Ovary (tissue), 9 donors: ENCODE results near the gene RNF19B. TPM values are rescaled to one million over a fixed set of nuclear protein-coding genes. Genes with fewer than 3 reads are reported as not detected.

ENCODE experiments used
- DNase-seq, 5 donors: peaks; one replicate each; pipeline ENCODE4 v3.0.0-alpha.2; 2019 to 2020
- H3K27ac ChIP-seq, 2 donors: fragments of 200-600 bp; one replicate each; pipeline versions ENCODE4 v1.5.1 to v1.8.0; 2019 to 2022
- H3K27me3 ChIP-seq: fragments of 200-600 bp; one replicate; pipeline ENCODE4 v1.8.0; 2022
- H3K36me3 ChIP-seq: fragments of 200-600 bp; sonication (generic); one replicate; pipeline ENCODE4 v1.5.1; 2019
- H3K4me1 ChIP-seq: one replicate; pipeline ENCODE4 v1.8.1; 2013; ENCODE audit warnings: mild to moderate bottlenecking, moderate library complexity; ENCODE audit not compliant: insufficient read depth
- H3K4me3 ChIP-seq: fragments of 200-600 bp; sonication (generic); one replicate; pipeline ENCODE4 v1.5.1; 2017
- H3K9me3 ChIP-seq, 2 donors: fragments of 200-600 bp in 1 of 2; sonication (generic) in 1 of 2; one replicate each; pipeline versions ENCODE4 v1.5.1 to v1.8.1; 2013 to 2019; ENCODE audit warnings: mild to moderate bottlenecking in 1 of 2, moderate library complexity in 1 of 2
- EP300 ChIP-seq: sonication (generic); formaldehyde crosslinking; IDR thresholded peaks from one replicate; pipeline ENCODE4 v1.6.1; 2017; ENCODE audit warnings: antibody characterized with exemption
- POLR2A ChIP-seq: fragments of 450-650 bp; IDR thresholded peaks from one replicate; pipeline ENCODE4 v1.6.1; 2017; ENCODE audit warnings: antibody characterized with exemption, mild to moderate bottlenecking, moderate library complexity
- WGBS, 3 donors: extraction: QIAGEN DNeasy Blood & Tissue Kit in 1 of 3; methylation state at CpG; one replicate each; pipeline versions ENCODE4 v1.1.5 to v1.1.7; 2013 to 2017; 5-methylcytosine and 5-hydroxymethylcytosine counted together
- intact Hi-C, 4 donors: fragments of 100-400 bp; cut with DNase I; formaldehyde crosslinking; loops; one replicate each; pipeline versions ENCODE4 v1.11.0 to v1.15.1; 2022 to 2023
- polyA plus RNA-seq, 2 donors: library from polyadenylated mRNA; stranded (reverse); fragments of 200-250 nt in 1 of 2; fragments of 350-450 nt in 1 of 2; fragmentation: Illumina TruSeq in 1 of 2; extraction: RNeasy Lipid Tissue Mini Kit (QIAGEN cat#74804) in 1 of 2; gene quantifications; one replicate each; pipeline ENCODE4 v1.2.3, GENCODE V29; 2013 to 2014
- total RNA-seq, 7 donors: library from RNA; depleted of rRNA in 2 of 7; stranded (reverse); fragments of >200 nt in 2 of 7; fragmentation: NEBNext Ultra II Directional in 3 of 7; extraction: Animal tissue kit (Norgen Biotek cat#: 25700) in 3 of 7; gene quantifications; one replicate each; pipeline versions ENCODE4 v1.1.0 to v1.2.4, GENCODE V29; 2016 to 2023
- TF ChIP-seq, protein P1 (sequence below), 3 donors: fragments of 450-650 bp in 2 of 3; fragments of 200-600 bp in 1 of 3; IDR thresholded peaks; one replicate each; pipeline versions ENCODE4 v1.5.1 to v1.8.0; 2016 to 2022; ENCODE audit warnings: antibody characterized with exemption in 3 of 3, mild to moderate bottlenecking in 1 of 3
- donor health status: DM: no; HTN: no; CAD: no; lungs with moderate emphysema.
- donor health status: DM: no; HTN: no; CAD: no.
- donor health status: Bipolar disorder and iron deficiency.
- donor health status: DM: yes; HTN: yes; CAD: no.
- donor health status: DM: no; HTN: no; CAD: no.
- donor health status: DM: yes; HTN: yes; CAD: no.

RNF19B gene
- total and polyA plus RNA-seq, 9 donors, result 11.2 to 38.0 (median 15.0) TPM

- Histone ChIP-seq H3K27ac (no peak overlapping the region), H3K27me3 (no peaks in the 10 kb centered on the region), H3K4me1 (peaks cover 16% of the 10 kb centered on the region), H3K9me3 (no peaks in the 10 kb centered on the region), H3K36me3 (no peaks in the 10 kb centered on the region), H3K4me3 (peak overlapping the region; percentile 75)
- 24 to 45% (median 27%) methylated on average over 6 of the region's 6 CpGs for WGBS, 3 donors
- intact Hi-C loops, result no loop called here
- TF ChIP-seq EP300, result no peak
- TF ChIP-seq, protein P1, sequence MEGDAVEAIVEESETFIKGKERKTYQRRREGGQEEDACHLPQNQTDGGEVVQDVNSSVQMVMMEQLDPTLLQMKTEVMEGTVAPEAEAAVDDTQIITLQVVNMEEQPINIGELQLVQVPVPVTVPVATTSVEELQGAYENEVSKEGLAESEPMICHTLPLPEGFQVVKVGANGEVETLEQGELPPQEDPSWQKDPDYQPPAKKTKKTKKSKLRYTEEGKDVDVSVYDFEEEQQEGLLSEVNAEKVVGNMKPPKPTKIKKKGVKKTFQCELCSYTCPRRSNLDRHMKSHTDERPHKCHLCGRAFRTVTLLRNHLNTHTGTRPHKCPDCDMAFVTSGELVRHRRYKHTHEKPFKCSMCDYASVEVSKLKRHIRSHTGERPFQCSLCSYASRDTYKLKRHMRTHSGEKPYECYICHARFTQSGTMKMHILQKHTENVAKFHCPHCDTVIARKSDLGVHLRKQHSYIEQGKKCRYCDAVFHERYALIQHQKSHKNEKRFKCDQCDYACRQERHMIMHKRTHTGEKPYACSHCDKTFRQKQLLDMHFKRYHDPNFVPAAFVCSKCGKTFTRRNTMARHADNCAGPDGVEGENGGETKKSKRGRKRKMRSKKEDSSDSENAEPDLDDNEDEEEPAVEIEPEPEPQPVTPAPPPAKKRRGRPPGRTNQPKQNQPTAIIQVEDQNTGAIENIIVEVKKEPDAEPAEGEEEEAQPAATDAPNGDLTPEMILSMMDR (IDR thresholded peaks at IDR 0.05), result no peak
- no peak for TF ChIP-seq POLR2A
- no peak for DNase-seq
Measured at GRCh38 chr1:32962248-32962896, 2.2 kb downstream of the RNF19B start.

- Histone ChIP-seq H3K27me3 (no peaks in the 10 kb centered on the region), H3K4me1 (peaks cover 16% of the 10 kb centered on the region), H3K9me3 (no peaks in the 10 kb centered on the region), H3K4me3 (no peak overlapping the region), H3K27ac (no peak overlapping the region), H3K36me3 (no peaks in the 10 kb centered on the region)
- intact Hi-C loops, result no loop called here
- TF ChIP-seq POLR2A, result no peak
- no peak for TF ChIP-seq EP300
- TF ChIP-seq, protein P1 (IDR thresholded peaks at IDR 0.05), result no peak
- 55 to 66% (median 63%) methylated on average over 8 of the region's 8 CpGs for WGBS, 3 donors
- no peak for DNase-seq
Measured at GRCh38 chr1:32960819-32961355, 3.7 kb downstream of the RNF19B start.

- TF ChIP-seq, protein P1 (IDR thresholded peaks at IDR 0.05), result no peak
- no peak for TF ChIP-seq EP300
- TF ChIP-seq POLR2A, result no peak
- Histone ChIP-seq H3K36me3 (no peaks in the 10 kb centered on the region), H3K4me3 (no peak overlapping the region), H3K4me1 (peaks cover 16% of the 10 kb centered on the region), H3K27ac (no peak overlapping the region), H3K27me3 (no peaks in the 10 kb centered on the region), H3K9me3 (no peaks in the 10 kb centered on the region)
- WGBS, 3 donors, result 5 to 17% (median 16%) methylated on average over 2 of the region's 2 CpGs
- intact Hi-C loops, result no loop called here
- no peak for DNase-seq
Measured at GRCh38 chr1:32960342-32960741, 4.3 kb downstream of the RNF19B start.

DNA sequence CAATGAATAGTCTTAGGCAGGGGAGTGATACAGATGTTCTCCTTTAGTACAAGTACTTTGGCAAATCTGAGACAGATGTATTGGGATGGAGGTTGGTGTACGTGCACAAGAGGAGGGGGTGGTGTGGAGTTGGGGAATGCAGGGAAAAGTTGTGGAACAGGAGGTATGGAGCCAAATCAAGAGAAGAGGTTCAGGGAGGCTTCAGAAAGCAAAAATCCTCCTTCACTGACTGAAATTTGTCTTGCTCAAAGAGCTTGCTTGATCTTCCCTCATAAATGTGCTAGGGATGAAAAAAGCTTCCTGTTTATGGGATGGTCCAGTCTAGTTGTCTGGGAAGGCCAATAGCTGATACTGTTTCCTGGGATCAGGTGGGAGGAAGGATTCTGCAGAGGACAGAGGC lies 5.8 kb downstream of the RNF19B start:
- H3K4me3 ChIP-seq, result no peak overlapping the region
- TF ChIP-seq POLR2A (no peak), EP300 (no peak)
- TF ChIP-seq, protein P1 (IDR thresholded peaks at IDR 0.05), result no peak
- peaks cover 16% of the 10 kb centered on the region for H3K4me1 ChIP-seq
- intact Hi-C loops, result no loop called here
- no peak overlapping the region for H3K27ac ChIP-seq
- DNase-seq, result no peak
- no peaks in the 10 kb centered on the region for H3K27me3 ChIP-seq
- H3K36me3 ChIP-seq, result no peaks in the 10 kb centered on the region
- H3K9me3 ChIP-seq, result no peaks in the 10 kb centered on the region
- 79 to 90% (median 79%) methylated on average over 1 of the region's 1 CpG for WGBS, 3 donors
